Neural progenitor cell (in vitro differentiated cells): ENCODE data around the gene CENPP. TPM values are rescaled to one million over a fixed set of nuclear protein-coding genes. Genes with fewer than 3 reads are reported as not detected.

ENCODE experiments used
- DNase-seq: peaks from one replicate; pipeline ENCODE4 v3.0.0-alpha.2; 2016; ENCODE audit warnings: low spot score
- H2AFZ ChIP-seq: fragments of 200-600 bp; sonication (generic); replicated peaks from 2 replicates; pipeline ENCODE4 v1.6.1; 2016; ENCODE audit warnings: antibody characterized with exemption
- H3F3A ChIP-seq: fragments of 200-600 bp; sonication (generic); 2 replicates; pipeline ENCODE4 v1.6.1; 2016; ENCODE audit warnings: antibody characterized with exemption, low read depth
- H3K27ac ChIP-seq: fragments of 200-600 bp; sonication (generic); 2 replicates; pipeline ENCODE4 v1.5.1; 2016; ENCODE audit warnings: mild to moderate bottlenecking
- H3K27me3 ChIP-seq: fragments of 200-600 bp; sonication (generic); 2 replicates; pipeline ENCODE4 v1.6.1; 2016; ENCODE audit warnings: mild to moderate bottlenecking, moderate library complexity
- H3K36me3 ChIP-seq: fragments of 200-600 bp; sonication (generic); 2 replicates; pipeline ENCODE4 v1.5.1; 2016
- H3K4me1 ChIP-seq: fragments of 200-600 bp; sonication (generic); 2 replicates; pipeline ENCODE4 v1.6.1; 2016; ENCODE audit warnings: mixed run types
- H3K4me2 ChIP-seq: fragments of 200-600 bp; sonication (generic); 2 replicates; pipeline ENCODE4 v1.6.1; 2016
- H3K4me3 ChIP-seq: fragments of 200-600 bp; sonication (generic); 2 replicates; pipeline ENCODE4 v1.5.1; 2016
- H3K79me2 ChIP-seq: fragments of 200-600 bp; sonication (generic); 2 replicates; pipeline ENCODE4 v1.6.1; 2016; ENCODE audit warnings: low read depth
- H3K9ac ChIP-seq: fragments of 200-600 bp; sonication (generic); 2 replicates; pipeline ENCODE4 v1.6.1; 2016
- H3K9me3 ChIP-seq: fragments of 200-600 bp; sonication (generic); 2 replicates; pipeline ENCODE4 v1.5.1; 2016; ENCODE audit warnings: low read depth
- H4K20me1 ChIP-seq: fragments of 200-600 bp; sonication (generic); 2 replicates; pipeline ENCODE4 v1.6.1; 2016; ENCODE audit warnings: low read depth
- H3K27ac Mint-ChIP-seq: 3 replicates; pipeline ENCODE4 v1.8.0; 2021; ENCODE audit warnings: mixed read lengths
- H3K27me3 Mint-ChIP-seq: 2 replicates; pipeline ENCODE4 v1.8.0; 2022; ENCODE audit warnings: low read depth, mild to moderate bottlenecking, inconsistent platforms, moderate library complexity, mixed read lengths; ENCODE audit not compliant: insufficient read depth
- H3K36me3 Mint-ChIP-seq: 3 replicates; pipeline ENCODE4 v1.8.0; 2021; ENCODE audit warnings: mixed read lengths
- H3K4me1 Mint-ChIP-seq: 3 replicates; pipeline ENCODE4 v1.8.0; 2021; ENCODE audit warnings: mixed read lengths
- H3K4me3 Mint-ChIP-seq: 3 replicates; pipeline ENCODE4 v1.8.0; 2021; ENCODE audit warnings: mild to moderate bottlenecking, moderate library complexity, mixed read lengths
- H3K9me3 Mint-ChIP-seq: 3 replicates; pipeline ENCODE4 v1.8.0; 2020; ENCODE audit warnings: mixed read lengths
- CTCF ChIP-seq: fragments of 200-600 bp; sonication (generic); IDR thresholded peaks from 2 replicates; pipeline ENCODE4 v1.5.1; 2017; ENCODE audit warnings: antibody characterized with exemption, mild to moderate bottlenecking
- EZH2 ChIP-seq: fragments of 200-600 bp; sonication (generic); IDR thresholded peaks from 2 replicates; pipeline ENCODE4 v1.6.1; 2017; ENCODE audit warnings: antibody characterized with exemption, mild to moderate bottlenecking, moderate library complexity
- EZH2phosphoT487 ChIP-seq: fragments of 200-600 bp; sonication (generic); IDR thresholded peaks from 2 replicates; pipeline ENCODE4 v1.6.1; 2017; ENCODE audit warnings: antibody characterized with exemption
- total RNA-seq: library from RNA; depleted of rRNA; stranded (reverse); fragments of >200 nt; gene quantifications from 2 replicates; pipeline ENCODE4 v1.2.3, GENCODE V29; 2015; ENCODE audit warnings: low replicate concordance

The CENPP gene
- total RNA-seq, 1 donor from 2014 or later, result 10.7 TPM

GRCh38 chr9:92663951-92664350 lies 338.2 kb downstream of the CENPP start:
- Mint-ChIP-seq H3K4me3 (no peak overlapping the region), H3K27ac (no peak overlapping the region), H3K9me3 (no peaks in the 10 kb centered on the region), H3K36me3 (peaks cover 6% of the 10 kb centered on the region), H3K27me3 (peaks cover 3% of the 10 kb centered on the region), H3K4me1 (peaks cover 31% of the 10 kb centered on the region)
- no peak overlapping the region for H2AFZ ChIP-seq
- no peak overlapping the region for H3K4me3 ChIP-seq
- peaks cover 7% of the 10 kb centered on the region for H3F3A ChIP-seq
- H3K27ac ChIP-seq, result no peak overlapping the region
- peaks cover 61% of the 10 kb centered on the region for H4K20me1 ChIP-seq
- H3K9me3 ChIP-seq, result no peaks in the 10 kb centered on the region
- H3K27me3 ChIP-seq, result no peaks in the 10 kb centered on the region
- H3K79me2 ChIP-seq, result peaks cover 28% of the 10 kb centered on the region
- no peaks in the 10 kb centered on the region for H3K36me3 ChIP-seq
- no peak for DNase-seq
- no peak overlapping the region for H3K4me2 ChIP-seq
- no peak for TF ChIP-seq CTCF
- H3K4me1 ChIP-seq, result peaks cover 15% of the 10 kb centered on the region
- no peak overlapping the region for H3K9ac ChIP-seq

GRCh38 chr9:92664394-92665152 lies 338.8 kb downstream of the CENPP start:
- no peak overlapping the region for H3K27ac Mint-ChIP-seq
- peaks cover 7% of the 10 kb centered on the region for H3F3A ChIP-seq
- peaks cover 34% of the 10 kb centered on the region for H3K79me2 ChIP-seq
- peaks cover 55% of the 10 kb centered on the region for H4K20me1 ChIP-seq
- peaks cover 13% of the 10 kb centered on the region for H3K4me1 ChIP-seq
- peaks cover 3% of the 10 kb centered on the region for H3K27me3 Mint-ChIP-seq
- H3K27ac ChIP-seq, result no peak overlapping the region
- H3K4me3 Mint-ChIP-seq, result no peak overlapping the region
- peaks cover 6% of the 10 kb centered on the region for H3K36me3 Mint-ChIP-seq
- DNase-seq, result no peak
- no peak overlapping the region for H3K4me2 ChIP-seq
- H2AFZ ChIP-seq, result no peak overlapping the region
- H3K4me3 ChIP-seq, result no peak overlapping the region
- TF ChIP-seq EZH2phosphoT487 (no peak), EZH2 (no peak)
- no peaks in the 10 kb centered on the region for H3K9me3 ChIP-seq
- no peak overlapping the region for H3K9ac ChIP-seq
- no peaks in the 10 kb centered on the region for H3K9me3 Mint-ChIP-seq
- H3K36me3 ChIP-seq, result no peaks in the 10 kb centered on the region
- H3K27me3 ChIP-seq, result no peaks in the 10 kb centered on the region
- H3K4me1 Mint-ChIP-seq, result peaks cover 32% of the 10 kb centered on the region

GRCh38 chr9:92665836-92666235 lies 340.1 kb downstream of the CENPP start:
- Histone ChIP-seq H3K79me2 (peaks cover 39% of the 10 kb centered on the region), H3K9ac (no peak overlapping the region), H3K9me3 (no peaks in the 10 kb centered on the region), H3K36me3 (no peaks in the 10 kb centered on the region), H3K27me3 (no peaks in the 10 kb centered on the region), H3F3A (peaks cover 3% of the 10 kb centered on the region), H3K4me1 (peaks cover 6% of the 10 kb centered on the region), H4K20me1 (peaks cover 43% of the 10 kb centered on the region), H3K27ac (no peak overlapping the region), H3K4me2 (no peak overlapping the region), H2AFZ (no peak overlapping the region), H3K4me3 (no peak overlapping the region)
- H3K36me3 Mint-ChIP-seq, result peaks cover 6% of the 10 kb centered on the region
- H3K9me3 Mint-ChIP-seq, result no peaks in the 10 kb centered on the region
- no peak overlapping the region for H3K4me3 Mint-ChIP-seq
- H3K27me3 Mint-ChIP-seq, result peaks cover 3% of the 10 kb centered on the region
- no peak overlapping the region for H3K27ac Mint-ChIP-seq
- no peak for DNase-seq
- H3K4me1 Mint-ChIP-seq, result peaks cover 24% of the 10 kb centered on the region
- TF ChIP-seq EZH2 (no peak), EZH2phosphoT487 (no peak), CTCF (no peak)

- no peak overlapping the region for H2AFZ ChIP-seq
- Mint-ChIP-seq H3K27me3 (peaks cover 3% of the 10 kb centered on the region), H3K9me3 (no peaks in the 10 kb centered on the region), H3K4me1 (peaks cover 24% of the 10 kb centered on the region), H3K4me3 (no peak overlapping the region), H3K36me3 (peaks cover 6% of the 10 kb centered on the region), H3K27ac (no peak overlapping the region)
- no peak overlapping the region for H3K4me2 ChIP-seq
- peaks cover 8% of the 10 kb centered on the region for H3K4me1 ChIP-seq
- DNase-seq, result no peak
- TF ChIP-seq EZH2phosphoT487 (no peak), EZH2 (no peak), CTCF (no peak)
- peaks cover 43% of the 10 kb centered on the region for H3K79me2 ChIP-seq
- H3F3A ChIP-seq, result peaks cover 3% of the 10 kb centered on the region
- no peak overlapping the region for H3K4me3 ChIP-seq
- H3K9ac ChIP-seq, result no peak overlapping the region
- no peaks in the 10 kb centered on the region for H3K9me3 ChIP-seq
- H3K27me3 ChIP-seq, result no peaks in the 10 kb centered on the region
- H3K27ac ChIP-seq, result no peak overlapping the region
- H3K36me3 ChIP-seq, result no peaks in the 10 kb centered on the region
- peaks cover 39% of the 10 kb centered on the region for H4K20me1 ChIP-seq
Observed at GRCh38 chr9:92666236-92666635, 340.5 kb downstream of the CENPP start.
